Right lobe of liver (tissue), 4 donors: ENCODE measurements around the gene SH2D3C.

ENCODE experiments used
- CTCF ChIP-seq, 4 donors: fragments of 200-600 bp in 3 of 4; fragments of 450-650 bp in 1 of 4; IDR thresholded peaks; one replicate each; pipeline versions ENCODE4 v1.5.1 to v1.8.0; 2016 to 2022; ENCODE audit warnings: antibody characterized with exemption in 4 of 4, mild to moderate bottlenecking in 2 of 4
- POLR2A ChIP-seq: fragments of 450-650 bp; IDR thresholded peaks from one replicate; pipeline ENCODE4 v1.6.1; 2017; ENCODE audit warnings: antibody characterized with exemption, mild to moderate bottlenecking
- donor health status: DM: no; HTN: no; CAD: no.
- donor health status: DM: no; HTN: no; CAD: no.
- donor health status: DM: no; HTN: yes; CAD: no.

- TF ChIP-seq POLR2A, result no peak
- TF ChIP-seq CTCF (IDR thresholded peaks at IDR 0.05), result no peak
Observed at GRCh38 chr9:127796852-127797370, 18.4 kb upstream of the SH2D3C start.
